GM21576 (cell line): ENCODE results near the gene FGD6.
"Not testable (repeated sequence)": the region's sequence is repeated elsewhere in the genome, so short reads cannot be mapped to it uniquely, and the experiment has no call there.

Experiments
- ATAC-seq: cut with Tn5 transposase; IDR thresholded peaks from one replicate; pipeline ENCODE4 v1.9.1; 2021; ENCODE audit warnings: mild to moderate bottlenecking, moderate library complexity; ENCODE audit not compliant: unreplicated experiment

The FGD6 gene

GRCh38 chr12:95096378-95096777, 120.9 kb downstream of the FGD6 start:
- no peak for ATAC-seq

- ATAC-seq: not testable (repeated sequence)
Observed at GRCh38 chr12:95095866-95096265, 121.4 kb downstream of the FGD6 start.

GRCh38 chr12:95089462-95089861, 127.8 kb downstream of the FGD6 start:
- no peak for ATAC-seq

- ATAC-seq: peak; percentile 84
Observed at GRCh38 chr12:95088379-95088778, 128.9 kb downstream of the FGD6 start.

GRCh38 chr12:95085612-95086011, 131.7 kb downstream of the FGD6 start:
- no peak for ATAC-seq

DNA sequence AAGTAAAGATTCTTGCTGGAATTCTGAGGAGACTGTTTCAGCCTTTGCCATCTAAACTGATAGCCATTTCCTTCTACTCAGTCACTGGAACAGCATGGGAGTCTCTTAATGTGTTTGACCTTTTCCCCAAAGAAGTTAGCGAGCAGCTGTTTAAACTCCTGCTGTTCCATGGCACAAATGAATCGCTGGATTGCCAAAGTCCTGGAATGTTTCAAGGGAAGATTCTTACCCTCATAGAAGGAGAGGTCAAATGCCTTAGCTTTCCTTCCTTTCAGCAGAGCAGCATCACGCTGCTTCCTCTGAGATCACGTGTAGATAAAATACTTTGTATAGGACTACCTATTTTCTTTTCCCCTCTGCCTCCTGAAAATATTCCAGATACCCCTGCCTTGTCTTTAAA, 133.3 kb downstream of the FGD6 start:
- ATAC-seq: no peak

DNA sequence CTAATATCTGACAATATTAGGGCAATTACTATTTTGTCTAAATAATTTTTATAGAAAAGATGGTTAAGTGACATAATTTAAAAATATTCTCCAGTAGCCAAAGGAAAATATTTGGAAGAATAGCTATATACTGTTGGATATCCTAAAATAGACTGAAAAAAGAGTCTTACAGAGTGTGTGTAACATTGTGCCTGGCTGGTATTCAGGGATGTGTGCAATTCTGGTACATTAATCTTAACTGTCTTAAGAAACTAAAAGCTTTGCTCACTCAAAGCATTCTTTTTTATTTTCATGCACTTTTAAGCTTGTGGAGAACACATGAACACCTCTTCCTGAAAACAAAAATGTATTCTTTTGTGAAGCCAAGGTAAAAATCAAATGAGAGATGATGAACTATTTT, 133.8 kb downstream of the FGD6 start:
- ATAC-seq: no peak

DNA sequence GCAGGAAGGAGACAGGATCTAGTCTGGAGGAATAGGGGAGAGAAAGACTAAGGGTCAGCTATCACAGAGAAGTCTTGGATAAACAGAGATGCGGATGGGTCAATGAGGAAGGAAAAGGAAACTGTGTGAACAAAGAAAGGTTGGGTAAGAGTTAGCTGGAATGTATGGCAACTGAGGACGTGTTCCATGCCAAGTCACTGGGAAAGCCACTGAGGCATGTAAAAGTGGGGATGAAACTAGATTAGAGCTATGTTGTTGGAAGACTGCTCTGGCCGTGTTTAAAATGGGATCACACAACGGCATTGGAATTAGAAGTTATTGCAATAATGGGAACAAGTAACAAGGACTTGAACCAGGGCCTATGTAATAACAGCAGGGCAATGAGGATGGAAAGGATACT, 139.9 kb downstream of the FGD6 start:
- ATAC-seq: no peak

- no peak for ATAC-seq
Observed at GRCh38 chr12:95074766-95075165, 142.5 kb downstream of the FGD6 start.

DNA sequence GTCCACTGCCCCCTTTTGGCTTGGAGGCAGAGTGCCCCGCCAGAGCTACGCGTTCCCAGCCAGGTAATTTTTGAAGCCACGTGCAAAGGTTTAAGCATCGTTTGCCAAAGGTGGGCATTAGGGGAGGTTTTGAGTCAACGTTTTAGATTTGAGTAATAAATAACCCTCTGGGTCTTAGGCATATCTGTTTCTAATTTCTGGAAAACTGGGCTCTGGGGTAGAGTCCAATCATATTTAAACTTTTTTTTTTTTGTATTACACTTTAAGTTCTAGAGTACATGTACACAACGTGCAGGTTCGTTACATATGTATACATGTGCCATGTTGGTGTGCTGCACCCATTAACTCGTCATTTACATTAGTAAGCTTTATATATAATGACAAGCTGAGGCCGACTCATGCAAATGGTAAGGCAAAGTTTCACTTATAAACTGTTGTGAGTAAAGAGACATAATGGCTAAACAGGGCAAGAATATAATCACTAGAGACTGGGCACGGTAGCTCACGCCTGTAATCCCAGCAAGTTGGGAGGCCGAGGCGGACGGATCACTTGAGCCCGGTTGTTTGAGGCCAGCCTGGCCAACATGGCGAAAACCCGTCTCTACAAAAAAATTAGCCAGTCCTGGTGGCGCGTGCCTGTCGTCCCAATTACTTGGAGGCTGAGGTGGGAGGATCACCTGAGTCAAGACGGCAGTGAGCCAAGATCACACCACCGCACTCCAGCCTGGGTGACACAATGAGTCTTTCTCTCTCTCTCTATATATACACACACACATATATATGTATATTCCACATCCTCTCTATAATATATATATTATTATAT, 143.4 kb downstream of the FGD6 start:
- ATAC-seq: no peak

DNA sequence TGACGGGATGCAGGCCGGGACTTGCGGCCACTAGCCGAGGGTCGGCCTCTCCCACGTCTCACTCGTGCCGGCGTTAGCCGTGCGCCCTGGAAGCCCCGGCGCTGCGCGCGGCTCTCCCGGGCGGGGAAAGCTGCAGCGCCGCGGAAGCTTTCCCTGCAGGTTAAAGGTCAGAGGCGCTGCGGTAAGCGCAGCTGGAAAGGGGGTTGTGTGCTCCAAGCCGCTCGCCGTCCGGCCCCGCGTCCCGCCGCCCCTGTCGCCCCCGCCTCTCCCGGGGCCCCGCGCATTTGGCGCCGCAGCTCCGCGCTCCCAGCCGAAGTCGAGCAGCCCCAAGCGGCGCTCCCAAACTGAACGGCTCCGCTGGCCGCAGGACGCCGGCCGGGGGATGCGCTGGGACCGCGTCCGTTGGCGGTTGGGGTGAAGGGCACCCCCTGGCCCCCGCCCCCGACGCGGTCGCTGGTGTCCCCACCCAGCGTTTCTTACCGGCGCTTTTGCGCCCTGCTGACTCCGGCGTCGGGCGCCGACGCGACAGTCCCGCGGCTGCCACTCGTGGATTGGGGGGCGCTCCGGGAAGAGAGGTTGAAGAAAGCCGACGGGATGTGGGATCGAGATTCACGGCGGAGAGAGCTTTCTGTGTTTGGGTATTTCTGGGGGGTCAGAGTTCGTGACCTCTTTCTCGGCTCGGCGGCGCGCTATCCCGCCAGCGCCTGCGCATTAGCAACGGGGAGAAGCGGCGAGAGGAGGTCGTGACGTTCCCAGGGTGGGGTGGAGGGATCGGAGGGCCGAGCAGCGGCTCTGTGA, 144.2 kb downstream of the FGD6 start, which contains the start of gene NR2C1:
NR2C1 (minus strand) TSS at position 719 of the 798 bp plus-strand sequence. CDS start 6,234 bp downstream, outside the sequence.
- ATAC-seq: peak; percentile 95

GRCh38 chr12:95070378-95070777, 146.9 kb downstream of the FGD6 start:
- no peak for ATAC-seq

GRCh38 chr12:95066091-95066855, 151.0 kb downstream of the FGD6 start:
- no peak for ATAC-seq

GRCh38 chr12:95060951-95061350, 156.3 kb downstream of the FGD6 start:
- ATAC-seq: no peak

DNA sequence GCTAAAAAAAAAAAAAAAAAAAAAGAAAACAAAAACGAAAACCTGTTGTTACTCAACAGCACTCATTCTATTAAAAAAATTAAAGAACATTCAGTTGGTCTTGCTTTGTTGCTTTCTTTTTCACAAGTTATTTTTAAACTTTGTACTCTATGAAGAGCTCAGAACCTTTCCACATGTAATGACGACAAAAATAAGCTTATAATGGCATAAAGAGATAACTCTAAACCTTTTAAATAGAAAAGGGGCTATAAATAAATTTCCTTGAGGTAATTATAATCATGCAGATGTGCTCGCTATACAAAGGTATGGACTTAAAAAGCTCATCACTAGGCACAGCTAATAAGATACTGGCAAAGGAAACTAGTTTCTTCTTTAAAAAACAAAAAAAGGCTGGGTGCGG, 157.3 kb downstream of the FGD6 start:
- ATAC-seq: no peak

DNA sequence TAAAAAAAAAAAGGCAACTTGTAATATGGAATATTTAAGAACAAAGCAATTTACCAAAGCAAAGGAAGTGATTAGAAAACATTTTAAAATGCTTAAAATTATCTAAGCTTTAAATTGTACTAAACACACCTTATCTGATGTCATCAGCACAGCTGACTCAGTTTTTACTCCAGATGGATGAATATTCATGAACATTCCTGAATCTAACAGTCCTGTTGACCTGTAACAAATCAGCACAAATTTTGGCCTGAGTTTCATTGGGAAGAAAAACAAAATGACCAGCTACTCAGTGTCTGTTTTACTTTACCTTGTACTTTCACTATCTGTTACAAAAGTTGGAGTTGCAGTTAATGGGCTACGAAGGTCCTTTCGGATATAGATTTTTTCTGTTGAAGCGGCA, 159.8 kb downstream of the FGD6 start:
- ATAC-seq: no peak

DNA sequence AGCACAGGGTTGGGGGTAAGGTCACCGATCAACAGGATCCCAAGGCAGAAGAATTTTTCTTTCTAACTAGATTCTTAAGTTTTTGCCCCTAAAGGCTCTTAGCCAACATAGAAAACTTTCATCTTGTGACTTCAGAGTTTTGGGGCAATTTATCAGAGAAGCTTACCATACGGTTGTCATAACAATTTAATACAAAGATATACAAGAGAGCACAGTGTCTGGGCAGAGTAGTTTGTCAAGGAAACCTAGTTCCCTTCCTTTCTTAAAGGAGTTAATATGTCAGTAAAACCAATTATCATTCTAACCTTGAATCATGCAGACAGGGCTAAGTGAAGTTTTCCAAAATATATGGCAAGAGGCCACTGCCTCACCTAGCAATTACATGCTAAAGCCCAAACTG, 162.2 kb downstream of the FGD6 start:
- no peak for ATAC-seq

DNA sequence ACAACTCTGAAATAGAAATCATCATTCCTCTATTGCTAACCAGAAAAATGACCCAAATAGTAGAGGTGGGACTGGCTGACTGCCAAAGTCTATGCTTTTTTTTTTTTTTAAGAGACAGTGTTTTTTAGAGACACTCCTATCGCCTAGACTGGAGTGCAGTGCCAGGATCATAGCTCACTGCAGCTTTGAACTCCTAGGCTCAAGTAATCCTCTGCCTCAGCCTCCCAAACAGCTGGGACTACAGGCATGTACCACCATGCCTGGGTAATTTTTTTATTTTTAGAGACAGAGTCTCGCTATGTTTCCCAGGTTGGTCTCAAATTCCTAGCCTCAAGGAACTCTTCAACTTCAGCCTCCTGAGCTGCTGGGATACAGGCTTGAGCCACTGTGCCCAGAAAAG, 163.1 kb downstream of the FGD6 start:
- no peak for ATAC-seq

- no peak for ATAC-seq
Observed at GRCh38 chr12:95051241-95051640, 166.0 kb downstream of the FGD6 start.

DNA sequence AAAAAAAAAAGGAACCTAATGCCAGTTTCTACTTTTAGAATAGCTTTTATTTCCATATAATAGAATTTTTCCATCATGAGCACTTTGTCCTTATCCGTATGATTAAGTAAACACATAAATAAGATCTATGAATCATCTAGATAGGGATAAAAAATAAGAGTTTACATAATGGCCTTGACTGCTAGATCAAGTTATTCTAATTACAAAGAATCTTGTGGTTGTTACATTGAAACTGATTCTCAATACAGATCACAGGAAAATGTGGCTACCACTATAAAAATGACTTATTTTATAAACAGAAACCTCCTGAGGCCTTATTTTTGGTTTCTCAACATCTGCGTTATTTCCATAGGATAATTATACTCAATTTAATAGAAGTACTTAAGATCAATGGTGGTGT, 179.4 kb downstream of the FGD6 start:
- no peak for ATAC-seq

GRCh38 chr12:95034750-95035149, 182.5 kb downstream of the FGD6 start:
- no peak for ATAC-seq
